GM23338 (cell line): ENCODE results near the gene TTLL5. TPM values are rescaled to one million over a fixed set of nuclear protein-coding genes. Genes with fewer than 3 reads are reported as not detected.

Source experiments
- ATAC-seq: fragments of 200-7000 bp; cut with Tn5 transposase; 3 replicates; pipeline ENCODE4 v1.9.1; 2020
- DNase-seq: peaks from one replicate; pipeline ENCODE4 v3.0.0-alpha.2; 2015; ENCODE audit warnings: low spot score
- H2AFZ ChIP-seq: fragments of 200-600 bp; sonication (generic); 2 replicates; pipeline ENCODE4 v1.8.0; 2016; ENCODE audit warnings: antibody characterized with exemption, mild to moderate bottlenecking, moderate library complexity
- H3F3A ChIP-seq: fragments of 200-600 bp; sonication (generic); replicated peaks from 2 replicates; pipeline ENCODE4 v1.8.0; 2017; ENCODE audit warnings: antibody characterized with exemption, mixed run types, low read depth
- H3K27ac ChIP-seq: fragments of 200-600 bp; sonication (generic); 2 replicates; pipeline ENCODE4 v1.6.1; 2016; ENCODE audit warnings: low read depth
- H3K27me3 ChIP-seq: fragments of 200-600 bp; sonication (generic); 2 replicates; pipeline ENCODE4 v1.8.0; 2016; ENCODE audit warnings: mild to moderate bottlenecking, mixed run types, moderate library complexity; ENCODE audit not compliant: insufficient read depth
- H3K36me3 ChIP-seq: fragments of 200-600 bp; sonication (generic); 2 replicates; pipeline ENCODE4 v1.8.0; 2016; ENCODE audit warnings: mild to moderate bottlenecking; ENCODE audit not compliant: insufficient read depth
- H3K4me1 ChIP-seq: fragments of 200-600 bp; sonication (generic); 2 replicates; pipeline ENCODE4 v1.8.0; 2016; ENCODE audit warnings: mild to moderate bottlenecking, moderate library complexity; ENCODE audit not compliant: insufficient read depth
- H3K4me2 ChIP-seq: fragments of 200-600 bp; sonication (generic); 2 replicates; pipeline ENCODE4 v1.7.1; 2017; ENCODE audit warnings: mixed run types
- H3K4me3 ChIP-seq: fragments of 200-600 bp; sonication (generic); 2 replicates; pipeline ENCODE4 v1.6.1; 2016; ENCODE audit warnings: mixed run types
- H3K79me2 ChIP-seq: fragments of 200-600 bp; sonication (generic); replicated peaks from 2 replicates; pipeline ENCODE4 v1.8.0; 2017; ENCODE audit warnings: mild to moderate bottlenecking; ENCODE audit not compliant: insufficient read depth
- H3K9me2 ChIP-seq: fragments of 200-600 bp; sonication (generic); 2 replicates; pipeline ENCODE4 v1.8.0; 2017; ENCODE audit not compliant: insufficient read depth
- H4K20me1 ChIP-seq: fragments of 200-600 bp; sonication (generic); replicated peaks from 2 replicates; pipeline ENCODE4 v1.8.0; 2017; ENCODE audit warnings: mild to moderate bottlenecking; ENCODE audit not compliant: insufficient read depth
- H3K27ac Mint-ChIP-seq: 2 replicates; pipeline ENCODE4 v1.8.0; 2020; ENCODE audit warnings: inconsistent platforms, mild to moderate bottlenecking, moderate library complexity, mixed read lengths
- H3K27me3 Mint-ChIP-seq: 3 replicates; pipeline ENCODE4 v1.8.0; 2022; ENCODE audit warnings: low read depth, mild to moderate bottlenecking, moderate library complexity, mixed read lengths, inconsistent platforms; ENCODE audit not compliant: insufficient read depth, poor library complexity
- H3K36me3 Mint-ChIP-seq: 3 replicates; pipeline ENCODE4 v1.8.0; 2021; ENCODE audit warnings: low read depth, mild to moderate bottlenecking, inconsistent platforms, moderate library complexity, mixed read lengths
- H3K4me1 Mint-ChIP-seq: 3 replicates; pipeline ENCODE4 v1.8.0; 2020; ENCODE audit warnings: mild to moderate bottlenecking, inconsistent platforms, mixed read lengths
- H3K4me3 Mint-ChIP-seq: 3 replicates; pipeline ENCODE4 v1.8.0; 2021; ENCODE audit warnings: moderate library complexity, mild to moderate bottlenecking, inconsistent platforms, mixed read lengths
- H3K9me3 Mint-ChIP-seq: 3 replicates; pipeline ENCODE4 v1.8.0; 2020; ENCODE audit warnings: moderate library complexity, mild to moderate bottlenecking, inconsistent platforms, mixed read lengths
- CREB1 ChIP-seq: fragments of 250-450 bp; sonication (Bioruptor Pico); IDR thresholded peaks from 2 replicates; pipeline ENCODE4 v1.5.0; 2020; ENCODE audit warnings: low read depth, mild to moderate bottlenecking, moderate library complexity
- EZH2 ChIP-seq: fragments of 200-600 bp; sonication (generic); IDR thresholded peaks from one replicate; pipeline ENCODE4 v1.8.0; 2017; ENCODE audit warnings: antibody characterized with exemption, mild to moderate bottlenecking, low read depth; ENCODE audit not compliant: unreplicated experiment
- JUNB ChIP-seq: IDR thresholded peaks from one replicate; pipeline ENCODE4 v1.6.1; 2016; ENCODE audit warnings: antibody characterized with exemption; ENCODE audit not compliant: unreplicated experiment
- NANOG ChIP-seq: IDR thresholded peaks from 2 replicates; pipeline ENCODE4 v1.6.1; 2016; ENCODE audit warnings: antibody characterized with exemption, borderline replicate concordance
- POLR2AphosphoS5 ChIP-seq: IDR thresholded peaks from 2 replicates; pipeline ENCODE4 v1.6.1; 2016; ENCODE audit warnings: antibody characterized with exemption, low read depth
- STAT1 ChIP-seq: IDR thresholded peaks from one replicate; pipeline ENCODE4 v1.6.1; 2016; ENCODE audit warnings: antibody characterized with exemption; ENCODE audit not compliant: unreplicated experiment
- ZNF114 ChIP-seq: fragments of 250-450 bp; sonication (Bioruptor Pico); IDR thresholded peaks from 2 replicates; pipeline ENCODE4 v1.5.0; 2020; ENCODE audit warnings: mild to moderate bottlenecking, moderate library complexity
- polyA plus RNA-seq: library from polyadenylated mRNA; unstranded; fragments of >200 nt; fragmentation: Nextera tagmentation; extraction: Ambion mirVana; gene quantifications from 2 replicates; pipeline ENCODE4 v1.2.1, GENCODE V29; 2016
- total RNA-seq: library from RNA; depleted of rRNA; stranded (reverse); fragments of >200 nt; shearing (Covaris generic); gene quantifications from 2 replicates; pipeline ENCODE4 v1.2.3, GENCODE V29; 2014
- TF ChIP-seq, protein P1 (sequence below), 2 experiments: fragments of 200-600 bp in 1 of 2; sonication (generic) in 1 of 2; conservative IDR thresholded peaks; 2 replicates each; pipeline versions ENCODE4 v1.5.1 to v1.6.1; 2016 to 2017; ENCODE audit warnings: antibody characterized with exemption in 2 of 2, low read depth in 2 of 2, mild to moderate bottlenecking in 2 of 2, moderate library complexity in 1 of 2
- TF ChIP-seq, protein P2 (sequence below): fragments of 250-450 bp; sonication (Bioruptor Pico); IDR thresholded peaks from 2 replicates; pipeline ENCODE4 v1.5.0; 2020; ENCODE audit warnings: mild to moderate bottlenecking, moderate library complexity
- TF ChIP-seq, protein P3 (sequence below): IDR thresholded peaks from one replicate; pipeline ENCODE4 v1.6.1; 2018; ENCODE audit warnings: antibody characterized with exemption; ENCODE audit not compliant: unreplicated experiment

The TTLL5 gene
- total and polyA plus RNA-seq, 2 experiments from 2014 or later, result 33.5 to 35.4 TPM

DNA sequence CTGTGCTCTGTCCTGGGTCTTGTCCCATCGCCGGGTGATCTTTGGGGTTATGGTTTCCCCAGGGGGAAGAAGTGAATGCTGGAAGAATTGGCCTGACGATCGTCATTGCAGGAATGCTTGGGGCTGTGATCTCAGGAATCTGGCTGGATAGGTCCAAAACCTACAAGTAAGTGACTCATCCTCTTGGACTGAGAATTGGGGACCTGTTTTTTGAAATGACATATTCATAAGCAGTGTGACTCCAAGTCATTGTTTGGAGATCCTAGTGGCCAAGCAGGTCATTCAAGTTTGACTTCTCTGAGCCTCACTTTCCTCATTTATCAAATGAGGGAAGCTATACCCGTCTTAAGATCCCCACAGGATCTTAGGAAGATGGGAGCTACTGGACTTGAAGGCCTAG lies 26.2 kb upstream of the TTLL5 start:
- H3K9me2 ChIP-seq, result peaks cover 10% of the 10 kb centered on the region
- no peak for TF ChIP-seq STAT1
- no peak for TF ChIP-seq CREB1 (CRISPR knock-in tag)
- TF ChIP-seq POLR2AphosphoS5, result no peak
- no peaks in the 10 kb centered on the region for H3K27me3 ChIP-seq
- no peaks in the 10 kb centered on the region for H3K9me3 Mint-ChIP-seq
- H3K4me3 Mint-ChIP-seq, result no peak overlapping the region
- peaks cover 41% of the 10 kb centered on the region for H3K4me1 Mint-ChIP-seq
- no peaks in the 10 kb centered on the region; the same call in 1 of the 2 replicates for H3K36me3 ChIP-seq
- peaks cover 14% of the 10 kb centered on the region for H3K27me3 Mint-ChIP-seq
- peaks cover 3% of the 10 kb centered on the region; the same call in 1 of the 2 replicates for H3F3A ChIP-seq
- H3K27ac Mint-ChIP-seq, result no peak overlapping the region
- no peak overlapping the region for H3K4me3 ChIP-seq
- no peak overlapping the region for H3K4me2 ChIP-seq
- ATAC-seq (no peak), DNase-seq (no peak)
- peaks cover 25% of the 10 kb centered on the region for H3K4me1 ChIP-seq
- no peak overlapping the region for H3K27ac ChIP-seq
- peaks cover 12% of the 10 kb centered on the region; the same call in 2 of the 3 replicates for H3K36me3 Mint-ChIP-seq
- no peaks in the 10 kb centered on the region for H3K79me2 ChIP-seq
- no peaks in the 10 kb centered on the region for H4K20me1 ChIP-seq
- no peak overlapping the region for H2AFZ ChIP-seq

DNA sequence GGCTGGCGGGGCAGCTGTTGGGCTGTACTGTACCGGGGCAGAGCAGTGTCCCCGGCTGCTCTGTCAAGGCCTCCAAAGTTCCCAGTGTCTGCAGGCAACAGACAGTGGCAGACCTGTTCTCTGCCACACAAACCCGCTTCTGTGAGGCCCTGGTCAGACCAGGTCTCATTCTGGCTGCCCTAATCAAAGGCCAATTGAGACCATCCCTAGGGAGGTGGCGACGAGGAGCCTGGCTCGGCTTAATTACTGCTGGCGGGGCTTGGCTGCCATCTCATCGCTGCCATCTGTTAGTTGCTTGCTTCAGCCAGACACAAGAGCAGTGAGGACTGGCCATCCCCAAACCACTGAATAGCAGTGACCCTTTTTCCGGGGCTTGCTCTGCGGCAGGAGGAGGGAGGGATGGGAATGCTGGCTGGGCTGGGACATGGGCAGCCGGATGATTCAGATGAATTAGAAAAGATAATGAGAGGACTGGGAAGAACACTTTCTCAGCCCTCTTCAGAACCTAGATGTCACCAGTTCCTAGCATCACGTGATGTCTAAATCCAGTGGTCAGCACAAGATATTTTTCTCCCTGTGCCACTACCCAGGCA lies 24.9 kb upstream of the TTLL5 start:
- Mint-ChIP-seq H3K4me3 (no peak overlapping the region), H3K4me1 (peaks cover 27% of the 10 kb centered on the region), H3K27me3 (peaks cover 11% of the 10 kb centered on the region), H3K36me3 (peaks cover 15% of the 10 kb centered on the region), H3K27ac (peak overlapping the region; percentile 63; the same call in 1 of the 2 replicates), H3K9me3 (no peaks in the 10 kb centered on the region)
- Histone ChIP-seq H3K4me1 (peaks cover 14% of the 10 kb centered on the region; the same call in 1 of the 2 replicates), H3K9me2 (peaks cover 5% of the 10 kb centered on the region; the same call in 1 of the 2 replicates), H3K27me3 (no peaks in the 10 kb centered on the region), H3K79me2 (no peaks in the 10 kb centered on the region), H3K4me2 (no peak overlapping the region), H3K27ac (no peak overlapping the region), H3K36me3 (no peaks in the 10 kb centered on the region; the same call in 1 of the 2 replicates), H3K4me3 (no peak overlapping the region), H3F3A (no peaks in the 10 kb centered on the region), H2AFZ (no peak overlapping the region), H4K20me1 (no peaks in the 10 kb centered on the region)
- ATAC-seq, result peak; percentile 39
- DNase-seq, result peak; percentile 27
- TF ChIP-seq, protein P1, sequence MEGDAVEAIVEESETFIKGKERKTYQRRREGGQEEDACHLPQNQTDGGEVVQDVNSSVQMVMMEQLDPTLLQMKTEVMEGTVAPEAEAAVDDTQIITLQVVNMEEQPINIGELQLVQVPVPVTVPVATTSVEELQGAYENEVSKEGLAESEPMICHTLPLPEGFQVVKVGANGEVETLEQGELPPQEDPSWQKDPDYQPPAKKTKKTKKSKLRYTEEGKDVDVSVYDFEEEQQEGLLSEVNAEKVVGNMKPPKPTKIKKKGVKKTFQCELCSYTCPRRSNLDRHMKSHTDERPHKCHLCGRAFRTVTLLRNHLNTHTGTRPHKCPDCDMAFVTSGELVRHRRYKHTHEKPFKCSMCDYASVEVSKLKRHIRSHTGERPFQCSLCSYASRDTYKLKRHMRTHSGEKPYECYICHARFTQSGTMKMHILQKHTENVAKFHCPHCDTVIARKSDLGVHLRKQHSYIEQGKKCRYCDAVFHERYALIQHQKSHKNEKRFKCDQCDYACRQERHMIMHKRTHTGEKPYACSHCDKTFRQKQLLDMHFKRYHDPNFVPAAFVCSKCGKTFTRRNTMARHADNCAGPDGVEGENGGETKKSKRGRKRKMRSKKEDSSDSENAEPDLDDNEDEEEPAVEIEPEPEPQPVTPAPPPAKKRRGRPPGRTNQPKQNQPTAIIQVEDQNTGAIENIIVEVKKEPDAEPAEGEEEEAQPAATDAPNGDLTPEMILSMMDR (conservative IDR thresholded peaks at IDR 0.05; ENCODE audit: low read depth in 2 of 2), result no peak
- TF ChIP-seq POLR2AphosphoS5 (no peak), CREB1 (CRISPR knock-in tag) (no peak), JUNB (no peak), ZNF114 (CRISPR knock-in tag) (no peak), NANOG (no peak), STAT1 (no peak), EZH2 (no peak)
- TF ChIP-seq, protein P2, sequence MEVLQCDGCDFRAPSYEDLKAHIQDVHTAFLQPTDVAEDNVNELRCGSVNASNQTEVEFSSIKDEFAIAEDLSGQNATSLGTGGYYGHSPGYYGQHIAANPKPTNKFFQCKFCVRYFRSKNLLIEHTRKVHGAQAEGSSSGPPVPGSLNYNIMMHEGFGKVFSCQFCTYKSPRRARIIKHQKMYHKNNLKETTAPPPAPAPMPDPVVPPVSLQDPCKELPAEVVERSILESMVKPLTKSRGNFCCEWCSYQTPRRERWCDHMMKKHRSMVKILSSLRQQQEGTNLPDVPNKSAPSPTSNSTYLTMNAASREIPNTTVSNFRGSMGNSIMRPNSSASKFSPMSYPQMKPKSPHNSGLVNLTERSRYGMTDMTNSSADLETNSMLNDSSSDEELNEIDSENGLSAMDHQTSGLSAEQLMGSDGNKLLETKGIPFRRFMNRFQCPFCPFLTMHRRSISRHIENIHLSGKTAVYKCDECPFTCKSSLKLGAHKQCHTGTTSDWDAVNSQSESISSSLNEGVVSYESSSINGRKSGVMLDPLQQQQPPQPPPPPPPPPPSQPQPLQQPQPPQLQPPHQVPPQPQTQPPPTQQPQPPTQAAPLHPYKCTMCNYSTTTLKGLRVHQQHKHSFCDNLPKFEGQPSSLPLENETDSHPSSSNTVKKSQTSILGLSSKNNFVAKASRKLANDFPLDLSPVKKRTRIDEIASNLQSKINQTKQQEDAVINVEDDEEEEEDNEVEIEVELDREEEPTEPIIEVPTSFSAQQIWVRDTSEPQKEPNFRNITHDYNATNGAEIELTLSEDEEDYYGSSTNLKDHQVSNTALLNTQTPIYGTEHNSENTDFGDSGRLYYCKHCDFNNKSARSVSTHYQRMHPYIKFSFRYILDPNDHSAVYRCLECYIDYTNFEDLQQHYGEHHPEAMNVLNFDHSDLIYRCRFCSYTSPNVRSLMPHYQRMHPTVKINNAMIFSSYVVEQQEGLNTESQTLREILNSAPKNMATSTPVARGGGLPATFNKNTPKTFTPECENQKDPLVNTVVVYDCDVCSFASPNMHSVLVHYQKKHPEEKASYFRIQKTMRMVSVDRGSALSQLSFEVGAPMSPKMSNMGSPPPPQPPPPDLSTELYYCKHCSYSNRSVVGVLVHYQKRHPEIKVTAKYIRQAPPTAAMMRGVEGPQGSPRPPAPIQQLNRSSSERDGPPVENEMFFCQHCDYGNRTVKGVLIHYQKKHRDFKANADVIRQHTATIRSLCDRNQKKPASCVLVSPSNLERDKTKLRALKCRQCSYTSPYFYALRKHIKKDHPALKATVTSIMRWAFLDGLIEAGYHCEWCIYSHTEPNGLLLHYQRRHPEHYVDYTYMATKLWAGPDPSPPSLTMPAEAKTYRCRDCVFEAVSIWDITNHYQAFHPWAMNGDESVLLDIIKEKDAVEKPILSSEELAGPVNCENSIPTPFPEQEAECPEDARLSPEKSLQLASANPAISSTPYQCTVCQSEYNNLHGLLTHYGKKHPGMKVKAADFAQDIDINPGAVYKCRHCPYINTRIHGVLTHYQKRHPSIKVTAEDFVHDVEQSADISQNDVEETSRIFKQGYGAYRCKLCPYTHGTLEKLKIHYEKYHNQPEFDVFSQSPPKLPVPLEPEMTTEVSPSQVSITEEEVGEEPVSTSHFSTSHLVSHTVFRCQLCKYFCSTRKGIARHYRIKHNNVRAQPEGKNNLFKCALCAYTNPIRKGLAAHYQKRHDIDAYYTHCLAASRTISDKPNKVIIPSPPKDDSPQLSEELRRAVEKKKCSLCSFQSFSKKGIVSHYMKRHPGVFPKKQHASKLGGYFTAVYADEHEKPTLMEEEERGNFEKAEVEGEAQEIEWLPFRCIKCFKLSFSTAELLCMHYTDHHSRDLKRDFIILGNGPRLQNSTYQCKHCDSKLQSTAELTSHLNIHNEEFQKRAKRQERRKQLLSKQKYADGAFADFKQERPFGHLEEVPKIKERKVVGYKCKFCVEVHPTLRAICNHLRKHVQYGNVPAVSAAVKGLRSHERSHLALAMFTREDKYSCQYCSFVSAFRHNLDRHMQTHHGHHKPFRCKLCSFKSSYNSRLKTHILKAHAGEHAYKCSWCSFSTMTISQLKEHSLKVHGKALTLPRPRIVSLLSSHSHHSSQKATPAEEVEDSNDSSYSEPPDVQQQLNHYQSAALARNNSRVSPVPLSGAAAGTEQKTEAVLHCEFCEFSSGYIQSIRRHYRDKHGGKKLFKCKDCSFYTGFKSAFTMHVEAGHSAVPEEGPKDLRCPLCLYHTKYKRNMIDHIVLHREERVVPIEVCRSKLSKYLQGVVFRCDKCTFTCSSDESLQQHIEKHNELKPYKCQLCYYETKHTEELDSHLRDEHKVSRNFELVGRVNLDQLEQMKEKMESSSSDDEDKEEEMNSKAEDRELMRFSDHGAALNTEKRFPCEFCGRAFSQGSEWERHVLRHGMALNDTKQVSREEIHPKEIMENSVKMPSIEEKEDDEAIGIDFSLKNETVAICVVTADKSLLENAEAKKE, result no peak
- TF ChIP-seq, protein P3, sequence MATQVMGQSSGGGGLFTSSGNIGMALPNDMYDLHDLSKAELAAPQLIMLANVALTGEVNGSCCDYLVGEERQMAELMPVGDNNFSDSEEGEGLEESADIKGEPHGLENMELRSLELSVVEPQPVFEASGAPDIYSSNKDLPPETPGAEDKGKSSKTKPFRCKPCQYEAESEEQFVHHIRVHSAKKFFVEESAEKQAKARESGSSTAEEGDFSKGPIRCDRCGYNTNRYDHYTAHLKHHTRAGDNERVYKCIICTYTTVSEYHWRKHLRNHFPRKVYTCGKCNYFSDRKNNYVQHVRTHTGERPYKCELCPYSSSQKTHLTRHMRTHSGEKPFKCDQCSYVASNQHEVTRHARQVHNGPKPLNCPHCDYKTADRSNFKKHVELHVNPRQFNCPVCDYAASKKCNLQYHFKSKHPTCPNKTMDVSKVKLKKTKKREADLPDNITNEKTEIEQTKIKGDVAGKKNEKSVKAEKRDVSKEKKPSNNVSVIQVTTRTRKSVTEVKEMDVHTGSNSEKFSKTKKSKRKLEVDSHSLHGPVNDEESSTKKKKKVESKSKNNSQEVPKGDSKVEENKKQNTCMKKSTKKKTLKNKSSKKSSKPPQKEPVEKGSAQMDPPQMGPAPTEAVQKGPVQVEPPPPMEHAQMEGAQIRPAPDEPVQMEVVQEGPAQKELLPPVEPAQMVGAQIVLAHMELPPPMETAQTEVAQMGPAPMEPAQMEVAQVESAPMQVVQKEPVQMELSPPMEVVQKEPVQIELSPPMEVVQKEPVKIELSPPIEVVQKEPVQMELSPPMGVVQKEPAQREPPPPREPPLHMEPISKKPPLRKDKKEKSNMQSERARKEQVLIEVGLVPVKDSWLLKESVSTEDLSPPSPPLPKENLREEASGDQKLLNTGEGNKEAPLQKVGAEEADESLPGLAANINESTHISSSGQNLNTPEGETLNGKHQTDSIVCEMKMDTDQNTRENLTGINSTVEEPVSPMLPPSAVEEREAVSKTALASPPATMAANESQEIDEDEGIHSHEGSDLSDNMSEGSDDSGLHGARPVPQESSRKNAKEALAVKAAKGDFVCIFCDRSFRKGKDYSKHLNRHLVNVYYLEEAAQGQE, result no peak
